OCI-LY1 (cell line): ENCODE data around the gene RRM2.

ENCODE experiments used
- H2AFZ ChIP-seq: fragments of 200-600 bp; sonication (generic), shearing (Covaris generic); 2 replicates; pipeline ENCODE4 v1.6.0; 2014; ENCODE audit warnings: antibody characterized with exemption, mild to moderate bottlenecking, low read length
- H3F3A ChIP-seq: fragments of 200-600 bp; sonication (generic), shearing (Covaris generic); 2 replicates; pipeline ENCODE4 v1.6.0; 2014; ENCODE audit warnings: mild to moderate bottlenecking, antibody characterized with exemption, low read length, moderate library complexity; ENCODE audit not compliant: insufficient read depth
- H3K27ac ChIP-seq: fragments of 200-600 bp; sonication (generic); 2 replicates; pipeline ENCODE4 v1.5.1; 2014; ENCODE audit warnings: low read length, mixed run types, mild to moderate bottlenecking, low read depth; ENCODE audit not compliant: poor library complexity, severe bottlenecking
- H3K27me3 ChIP-seq: fragments of 200-600 bp; sonication (generic); 2 replicates; pipeline ENCODE4 v1.6.0; 2014; ENCODE audit warnings: antibody characterized with exemption, mild to moderate bottlenecking, low read length, moderate library complexity; ENCODE audit not compliant: insufficient read depth
- H3K36me3 ChIP-seq: fragments of 200-600 bp; sonication (generic); 2 replicates; pipeline ENCODE4 v1.6.1; 2014; ENCODE audit warnings: mild to moderate bottlenecking, antibody characterized with exemption, low read length, moderate library complexity, mixed read lengths; ENCODE audit not compliant: insufficient read depth
- H3K4me1 ChIP-seq: fragments of 200-600 bp; sonication (generic); 2 replicates; pipeline ENCODE4 v1.5.1; 2014; ENCODE audit warnings: mild to moderate bottlenecking, low read length, moderate library complexity; ENCODE audit not compliant: insufficient read depth, severe bottlenecking
- H3K4me2 ChIP-seq: fragments of 200-600 bp; sonication (generic), shearing (Covaris generic); 2 replicates; pipeline ENCODE4 v1.6.1; 2014; ENCODE audit warnings: low read length
- H3K4me3 ChIP-seq: fragments of 200-600 bp; sonication (generic); 2 replicates; pipeline ENCODE4 v1.5.1; 2014; ENCODE audit warnings: low read length, low read depth, mild to moderate bottlenecking, mixed read lengths; ENCODE audit not compliant: poor library complexity, severe bottlenecking
- H3K79me2 ChIP-seq: fragments of 200-600 bp; shearing (Covaris generic); 2 replicates; pipeline ENCODE4 v1.6.1; 2016; ENCODE audit warnings: mixed run types, low read length, mixed read lengths; ENCODE audit not compliant: insufficient read depth
- H3K9ac ChIP-seq: fragments of 200-600 bp; sonication (generic), shearing (Covaris generic); 2 replicates; pipeline ENCODE4 v1.6.1; 2014; ENCODE audit warnings: mild to moderate bottlenecking, low read length, mixed read lengths
- H3K9me2 ChIP-seq: fragments of 200-600 bp; sonication (generic), shearing (Covaris generic); 2 replicates; pipeline ENCODE4 v1.6.1; 2014; ENCODE audit warnings: low read depth, mild to moderate bottlenecking, low read length, mixed read lengths
- H3K9me3 ChIP-seq: fragments of 200-600 bp; shearing (Covaris generic); 2 replicates; pipeline ENCODE4 v1.6.1; 2014; ENCODE audit warnings: low read length, mixed read lengths
- H4K20me1 ChIP-seq: fragments of 200-600 bp; sonication (generic), shearing (Covaris generic); 2 replicates; pipeline ENCODE4 v1.6.0; 2016; ENCODE audit warnings: mild to moderate bottlenecking, low read length; ENCODE audit not compliant: insufficient read depth
- EZH2 ChIP-seq: fragments of 200-600 bp; sonication (generic), shearing (Covaris generic); IDR thresholded peaks from 2 replicates; pipeline ENCODE4 v1.8.0; 2017; ENCODE audit warnings: borderline replicate concordance, mixed run types, mild to moderate bottlenecking, antibody characterized with exemption, low read length, moderate library complexity, mixed read lengths
- TF ChIP-seq, protein P1 (sequence below): fragments of 200-600 bp; sonication (generic), shearing (Covaris generic); IDR thresholded peaks from 2 replicates; pipeline ENCODE4 v1.5.1; 2017; ENCODE audit warnings: mild to moderate bottlenecking, antibody characterized with exemption, low read length, moderate library complexity, mixed read lengths

RRM2 gene

DNA sequence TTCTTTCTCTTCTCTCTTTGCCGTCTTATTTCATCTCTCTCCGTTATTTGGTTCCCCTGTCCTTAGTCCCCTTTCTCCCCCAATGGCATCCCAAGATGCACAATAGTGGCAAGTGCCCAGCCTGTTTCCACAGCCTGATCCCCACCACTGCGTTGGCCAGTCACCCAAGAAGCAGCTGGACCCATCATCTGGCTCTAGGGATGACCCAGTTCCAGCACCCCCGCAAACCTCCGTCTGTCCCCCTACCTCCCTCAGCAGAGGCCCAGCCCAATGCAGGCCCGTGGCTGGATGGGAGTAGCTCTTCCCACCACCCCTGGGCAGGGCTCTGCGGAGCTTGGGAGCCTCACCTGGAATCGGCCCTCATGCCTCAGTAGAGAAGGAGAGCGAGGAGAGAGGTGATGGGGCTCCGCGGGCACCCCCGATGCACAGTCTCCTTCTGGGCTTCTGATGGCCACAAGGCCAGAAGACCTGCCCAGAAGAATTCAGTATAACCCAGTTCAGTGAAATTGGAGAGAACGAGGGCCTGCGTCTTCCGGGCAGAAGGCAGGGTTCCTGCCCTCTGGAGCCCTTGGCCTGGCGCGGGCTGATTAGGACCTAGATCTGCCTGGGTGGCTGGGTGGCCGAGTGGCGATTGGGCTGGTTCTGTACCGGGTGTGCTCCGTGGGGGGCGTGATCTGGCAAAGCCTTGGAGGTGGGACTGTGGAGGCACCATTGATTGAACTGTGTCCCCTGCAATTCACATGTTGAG, 50.9 kb downstream of the RRM2 start:
- Histone ChIP-seq H3K4me3 (no peak overlapping the region), H3K4me2 (no peak overlapping the region), H4K20me1 (no peaks in the 10 kb centered on the region), H3K27me3 (no peaks in the 10 kb centered on the region), H3K36me3 (no peaks in the 10 kb centered on the region), H2AFZ (no peak overlapping the region), H3K9me3 (no peaks in the 10 kb centered on the region), H3K9me2 (no peaks in the 10 kb centered on the region), H3K79me2 (no peaks in the 10 kb centered on the region), H3F3A (no peaks in the 10 kb centered on the region), H3K27ac (no peak overlapping the region), H3K9ac (no peak overlapping the region), H3K4me1 (no peaks in the 10 kb centered on the region)
- TF ChIP-seq EZH2 = no peak
- TF ChIP-seq, protein P1, sequence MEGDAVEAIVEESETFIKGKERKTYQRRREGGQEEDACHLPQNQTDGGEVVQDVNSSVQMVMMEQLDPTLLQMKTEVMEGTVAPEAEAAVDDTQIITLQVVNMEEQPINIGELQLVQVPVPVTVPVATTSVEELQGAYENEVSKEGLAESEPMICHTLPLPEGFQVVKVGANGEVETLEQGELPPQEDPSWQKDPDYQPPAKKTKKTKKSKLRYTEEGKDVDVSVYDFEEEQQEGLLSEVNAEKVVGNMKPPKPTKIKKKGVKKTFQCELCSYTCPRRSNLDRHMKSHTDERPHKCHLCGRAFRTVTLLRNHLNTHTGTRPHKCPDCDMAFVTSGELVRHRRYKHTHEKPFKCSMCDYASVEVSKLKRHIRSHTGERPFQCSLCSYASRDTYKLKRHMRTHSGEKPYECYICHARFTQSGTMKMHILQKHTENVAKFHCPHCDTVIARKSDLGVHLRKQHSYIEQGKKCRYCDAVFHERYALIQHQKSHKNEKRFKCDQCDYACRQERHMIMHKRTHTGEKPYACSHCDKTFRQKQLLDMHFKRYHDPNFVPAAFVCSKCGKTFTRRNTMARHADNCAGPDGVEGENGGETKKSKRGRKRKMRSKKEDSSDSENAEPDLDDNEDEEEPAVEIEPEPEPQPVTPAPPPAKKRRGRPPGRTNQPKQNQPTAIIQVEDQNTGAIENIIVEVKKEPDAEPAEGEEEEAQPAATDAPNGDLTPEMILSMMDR = no peak

- H3K27ac ChIP-seq = no peak overlapping the region
- H4K20me1 ChIP-seq = no peaks in the 10 kb centered on the region
- H3K79me2 ChIP-seq = no peaks in the 10 kb centered on the region
- no peak for TF ChIP-seq EZH2
- TF ChIP-seq, protein P1 = no peak
- no peaks in the 10 kb centered on the region for H3K36me3 ChIP-seq
- no peaks in the 10 kb centered on the region for H3K9me3 ChIP-seq
- no peak overlapping the region for H3K4me2 ChIP-seq
- H2AFZ ChIP-seq = no peak overlapping the region
- no peak overlapping the region for H3K9ac ChIP-seq
- H3K9me2 ChIP-seq = no peaks in the 10 kb centered on the region
- no peaks in the 10 kb centered on the region for H3K27me3 ChIP-seq
- H3K4me3 ChIP-seq = no peak overlapping the region
- no peaks in the 10 kb centered on the region for H3K4me1 ChIP-seq
- H3F3A ChIP-seq = no peaks in the 10 kb centered on the region
Measured at GRCh38 chr2:10174173-10174572, 51.6 kb downstream of the RRM2 start.

- Histone ChIP-seq H3K4me1 (no peaks in the 10 kb centered on the region), H3K4me2 (no peak overlapping the region), H3K9me3 (no peaks in the 10 kb centered on the region), H3K36me3 (no peaks in the 10 kb centered on the region), H2AFZ (no peak overlapping the region), H3F3A (no peaks in the 10 kb centered on the region), H3K27me3 (no peaks in the 10 kb centered on the region), H3K9me2 (no peaks in the 10 kb centered on the region), H4K20me1 (no peaks in the 10 kb centered on the region), H3K27ac (no peak overlapping the region), H3K79me2 (no peaks in the 10 kb centered on the region), H3K9ac (no peak overlapping the region), H3K4me3 (no peak overlapping the region)
- TF ChIP-seq, protein P1 = no peak
- no peak for TF ChIP-seq EZH2
Measured at GRCh38 chr2:10175441-10175840, 52.9 kb downstream of the RRM2 start.
